Measurements from ENCODE around the gene IL1F10. TPM values are rescaled to one million over a fixed set of nuclear protein-coding genes. Genes with fewer than 3 reads are reported as not detected.

The IL1F10 gene
- total and polyA plus RNA-seq, 2 donors (not counting 3 experiments of a cell fraction or from before 2014, with no cell fraction given) = not detected

- H4K20me1 ChIP-seq (replicated peaks; ENCODE audit: control insufficient read depth, extremely low read depth, insufficient read depth, low read length) = no peaks in the 10 kb centered on the region
- dilution Hi-C loops (cut with MboI; ENCODE audit: extremely low pct_ligation_motif_present, low sequenced_read_pairs) = no loop called here
- no peak overlapping the region for H3K27ac ChIP-seq (ENCODE audit: insufficient read depth, low read depth, low read length)
- H3K4me2 ChIP-seq (ENCODE audit: insufficient read depth, low read length) = no peak overlapping the region
- no peak overlapping the region for H3K4me3 ChIP-seq (replicated peaks in 1 of 3; ENCODE audit: insufficient read depth in 1 of 3, low read depth in 1 of 3, low read length in 3 of 3)
- DNase-seq (ENCODE audit: low read depth, low spot score) (no peak), FAIRE-seq (no peak)
- H3K27me3 ChIP-seq (ENCODE audit: control insufficient read depth in 2 of 2, insufficient read depth in 2 of 2, low read length in 2 of 2) = no peaks in the 10 kb centered on the region
- no peaks in the 10 kb centered on the region for H3K9me3 ChIP-seq (replicated peaks; ENCODE audit: control insufficient read depth, insufficient read depth, low read length)
- no TSS peak for BruUV-seq (replicated peaks)
- ChIA-PET CTCF (interaction anchor here (1.1 kb wide), 1 partner anchor 15 kb away, joined by 4 read pairs; no protein-coding TSS in a partner anchor), POLR2A (no interaction called here)
- no peak overlapping the region for H3K9ac ChIP-seq (replicated peaks; ENCODE audit: extremely low read depth, insufficient read depth, low read length)
- H2AFZ ChIP-seq (ENCODE audit: low read depth, low read length) = no peak overlapping the region
- no peaks in the 10 kb centered on the region for H3K9me1 ChIP-seq (replicated peaks; ENCODE audit: control insufficient read depth, extremely low read depth, insufficient read depth, low read length)
- H3K36me3 ChIP-seq (ENCODE audit: control insufficient read depth in 2 of 2, extremely low read depth in 1 of 2, insufficient read depth in 2 of 2, low read length in 2 of 2) = no peaks in the 10 kb centered on the region
- no peaks in the 10 kb centered on the region for H3K4me1 ChIP-seq (ENCODE audit: control insufficient read depth, extremely low read depth, insufficient read depth, low read length)
- TF ChIP-seq CTCF (IDR thresholded peaks at IDR 0.05; ENCODE audit: extremely low read depth in 1 of 2, insufficient read depth in 1 of 2, low read depth in 1 of 2, low read length in 2 of 2) = no peak
- no peak for TF ChIP-seq POLR2AphosphoS5 (IDR thresholded peaks at IDR 0.05; ENCODE audit: insufficient read depth, low read depth, low read length)
- TF ChIP-seq MYC (IDR thresholded peaks at IDR 0.05; ENCODE audit: low read depth, low read length) = no peak
- no peak for TF ChIP-seq EZH2 (IDR thresholded peaks at IDR 0.05; ENCODE audit: borderline replicate concordance, low read depth, low read length, severe bottlenecking)
- no peak for TF ChIP-seq JUN (IDR thresholded peaks at IDR 0.05; ENCODE audit: borderline replicate concordance, insufficient read depth, insufficient read length, low read depth)
- TF ChIP-seq FOS (IDR thresholded peaks at IDR 0.05; ENCODE audit: borderline replicate concordance, insufficient read depth, low read length) = no peak
- TF ChIP-seq MAX (IDR thresholded peaks at IDR 0.05; ENCODE audit: insufficient read depth, insufficient read length) = no peak
- TF ChIP-seq POLR2A (IDR thresholded peaks at IDR 0.05; ENCODE audit: low read depth, low read length) = no peak
- TF ChIP-seq GATA2 (IDR thresholded peaks at IDR 0.05; ENCODE audit: insufficient read depth, insufficient read length, low read depth, low read length) = no peak
- no peaks in the 10 kb centered on the region for H3K79me2 ChIP-seq (ENCODE audit: control insufficient read depth, insufficient read depth, low read length)
- intact Hi-C loops (cut with micrococcal nuclease) = no loop called here
Observed at GRCh38 chr2:113064898-113065297, 2.9 kb upstream of the IL1F10 start.

Measured in endothelial cell of umbilical vein (primary cell).